HG03432 (cell line): ENCODE data around the gene PLEKHA4.
A peak's percentile ranks its signal among the peaks of the same experiment; 100 is the strongest.

Experiments
- ATAC-seq: cut with Tn5 transposase; IDR thresholded peaks from one replicate; pipeline ENCODE4 v1.9.1; 2021; ENCODE audit warnings: mild to moderate bottlenecking, moderate library complexity; ENCODE audit not compliant: unreplicated experiment

Gene PLEKHA4

GRCh38 chr19:48835734-48836088, 32.7 kb downstream of the PLEKHA4 start:
- peak; percentile 62 for ATAC-seq

GRCh38 chr19:48833977-48834376, 34.4 kb downstream of the PLEKHA4 start:
- ATAC-seq = no peak

- ATAC-seq = no peak
Observed at GRCh38 chr19:48833049-48833448, 35.4 kb downstream of the PLEKHA4 start.

- ATAC-seq = no peak
Observed at GRCh38 chr19:48830965-48831364, 37.5 kb downstream of the PLEKHA4 start.

- no peak for ATAC-seq
Observed at GRCh38 chr19:48830088-48830487, 38.3 kb downstream of the PLEKHA4 start.

- ATAC-seq = no peak
Observed at GRCh38 chr19:48826606-48827020, 41.8 kb downstream of the PLEKHA4 start.

GRCh38 chr19:48822514-48822913, 45.9 kb downstream of the PLEKHA4 start:
- ATAC-seq = no peak

GRCh38 chr19:48821633-48822032, 46.8 kb downstream of the PLEKHA4 start:
- no peak for ATAC-seq

GRCh38 chr19:48819366-48819816, 49.0 kb downstream of the PLEKHA4 start:
- no peak for ATAC-seq

GRCh38 chr19:48818234-48818820, 50.1 kb downstream of the PLEKHA4 start:
- no peak for ATAC-seq

- ATAC-seq = no peak
Observed at GRCh38 chr19:48817585-48818124, 50.8 kb downstream of the PLEKHA4 start.

- ATAC-seq = no peak
Observed at GRCh38 chr19:48815870-48816501, 52.4 kb downstream of the PLEKHA4 start.

- no peak for ATAC-seq
Observed at GRCh38 chr19:48814895-48815294, 53.5 kb downstream of the PLEKHA4 start.

- ATAC-seq = no peak
Observed at GRCh38 chr19:48813123-48813913, 55.1 kb downstream of the PLEKHA4 start.

GRCh38 chr19:48812094-48812929, 56.1 kb downstream of the PLEKHA4 start:
- peak; percentile 67 for ATAC-seq

GRCh38 chr19:48810151-48810550, 58.3 kb downstream of the PLEKHA4 start:
- ATAC-seq = no peak

- no peak for ATAC-seq
Observed at GRCh38 chr19:48807590-48808308, 60.7 kb downstream of the PLEKHA4 start.

- ATAC-seq = no peak
Observed at GRCh38 chr19:48806818-48807589, 61.4 kb downstream of the PLEKHA4 start.

- no peak for ATAC-seq
Observed at GRCh38 chr19:48806518-48806817, 61.9 kb downstream of the PLEKHA4 start.

- ATAC-seq = no peak
Observed at GRCh38 chr19:48805452-48805851, 63.0 kb downstream of the PLEKHA4 start.
